GM13976 (cell line): ENCODE measurements around the gene SLC6A13.
"Not testable (repeated sequence)": the region's sequence is repeated elsewhere in the genome, so short reads cannot be mapped to it uniquely, and the experiment has no call there.

Experiments
- DNase-seq: peaks from one replicate; pipeline ENCODE4 v3.0.0; 2012; ENCODE audit warnings: low spot score
- in situ Hi-C: fragments of 300-500 bp; cut with MboI; formaldehyde crosslinking; loops from one replicate; pipeline ENCODE4 v1.12.0; 2022; ENCODE audit warnings: low sequenced_read_pairs, mixed read lengths, inconsistent platforms; ENCODE audit not compliant: unreplicated experiment
- TF ChIP-seq, protein P1 (sequence below): IDR thresholded peaks from 2 replicates; pipeline ENCODE4 v1.5.1; 2012; ENCODE audit warnings: borderline replicate concordance, mild to moderate bottlenecking; ENCODE audit not compliant: insufficient read depth; ENCODE audit errors: extremely low read depth, missing control alignments, control extremely low read depth

Gene SLC6A13

DNA sequence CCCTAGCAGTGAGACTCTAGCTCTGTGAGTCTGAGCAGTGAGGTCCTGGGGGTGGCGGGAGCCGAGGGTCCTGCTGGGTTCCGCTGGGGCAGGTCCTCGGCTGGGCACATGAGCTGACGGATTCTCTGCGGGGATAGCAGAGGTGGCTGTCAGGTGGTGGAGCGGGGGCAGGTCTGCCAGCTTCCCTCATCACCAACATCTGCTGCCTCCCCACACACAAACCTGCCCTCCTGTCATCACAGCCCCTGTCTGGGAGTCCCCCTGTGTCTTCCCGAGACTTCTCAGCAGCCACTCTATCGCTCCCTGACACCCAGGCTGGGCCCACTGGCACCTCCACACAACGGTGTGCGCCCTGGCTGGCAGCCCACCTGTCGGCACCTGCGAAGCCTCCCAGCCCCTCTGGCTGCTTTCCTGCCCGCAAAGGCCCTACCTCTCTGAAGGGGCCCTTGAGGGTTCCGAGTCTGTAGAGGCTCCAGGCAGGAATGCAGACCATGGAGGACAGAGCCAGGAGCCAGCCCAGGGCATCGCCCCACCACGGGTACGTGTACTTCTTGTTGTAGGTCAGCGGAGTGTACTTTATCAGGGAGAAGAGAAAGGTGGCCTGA, 41.6 kb downstream of the SLC6A13 start:
- in situ Hi-C loops = no loop called here
- DNase-seq = no peak
- TF ChIP-seq, protein P1, sequence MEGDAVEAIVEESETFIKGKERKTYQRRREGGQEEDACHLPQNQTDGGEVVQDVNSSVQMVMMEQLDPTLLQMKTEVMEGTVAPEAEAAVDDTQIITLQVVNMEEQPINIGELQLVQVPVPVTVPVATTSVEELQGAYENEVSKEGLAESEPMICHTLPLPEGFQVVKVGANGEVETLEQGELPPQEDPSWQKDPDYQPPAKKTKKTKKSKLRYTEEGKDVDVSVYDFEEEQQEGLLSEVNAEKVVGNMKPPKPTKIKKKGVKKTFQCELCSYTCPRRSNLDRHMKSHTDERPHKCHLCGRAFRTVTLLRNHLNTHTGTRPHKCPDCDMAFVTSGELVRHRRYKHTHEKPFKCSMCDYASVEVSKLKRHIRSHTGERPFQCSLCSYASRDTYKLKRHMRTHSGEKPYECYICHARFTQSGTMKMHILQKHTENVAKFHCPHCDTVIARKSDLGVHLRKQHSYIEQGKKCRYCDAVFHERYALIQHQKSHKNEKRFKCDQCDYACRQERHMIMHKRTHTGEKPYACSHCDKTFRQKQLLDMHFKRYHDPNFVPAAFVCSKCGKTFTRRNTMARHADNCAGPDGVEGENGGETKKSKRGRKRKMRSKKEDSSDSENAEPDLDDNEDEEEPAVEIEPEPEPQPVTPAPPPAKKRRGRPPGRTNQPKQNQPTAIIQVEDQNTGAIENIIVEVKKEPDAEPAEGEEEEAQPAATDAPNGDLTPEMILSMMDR = no peak

DNA sequence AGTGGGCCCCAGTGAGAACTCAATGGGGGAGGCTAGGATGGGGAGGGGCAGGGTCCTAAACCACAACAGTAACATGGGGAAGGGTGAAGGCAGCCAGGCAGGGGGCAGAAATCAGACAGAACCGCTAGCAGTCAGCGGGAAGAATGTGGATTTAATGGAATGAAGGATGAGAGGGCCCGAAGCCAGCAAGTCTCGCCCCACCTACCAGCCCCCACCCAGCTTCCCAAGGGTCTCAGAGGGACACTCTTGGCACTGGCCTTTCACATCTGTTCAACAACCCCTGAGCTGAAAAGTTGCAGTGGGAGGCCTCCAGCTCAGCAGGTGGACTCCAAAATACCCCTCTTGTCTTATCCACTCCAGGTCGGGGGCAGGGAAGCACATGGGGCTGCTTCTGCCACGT, 42.1 kb downstream of the SLC6A13 start:
- in situ Hi-C loops = no loop called here
- no peak for DNase-seq
- TF ChIP-seq, protein P1 = no peak

DNA sequence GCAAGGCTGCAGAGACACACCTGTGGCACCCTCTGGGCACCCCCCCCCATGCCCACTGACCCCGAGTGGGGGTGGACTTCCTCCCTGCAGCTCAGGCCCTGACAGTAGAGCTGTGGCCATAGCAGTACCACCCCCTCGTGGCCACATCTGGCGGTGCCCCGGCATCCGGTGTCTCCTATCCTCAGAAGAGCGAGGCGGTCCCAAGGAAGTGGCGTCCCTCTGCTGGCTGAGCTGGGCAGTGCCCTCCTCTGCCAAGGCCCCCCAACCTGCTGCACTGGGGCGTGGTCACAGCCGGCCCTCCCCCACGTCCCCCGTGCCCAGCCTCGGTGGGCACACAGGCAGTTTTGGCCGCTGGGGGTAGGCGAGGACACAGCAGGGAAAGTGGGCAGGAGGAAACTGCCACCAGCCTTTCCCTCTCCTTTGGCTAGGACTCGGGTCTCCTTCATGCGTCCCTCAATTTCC, 42.7 kb downstream of the SLC6A13 start:
- TF ChIP-seq, protein P1 = peak; percentile 61
- in situ Hi-C loops = no loop called here
- peak; percentile 84 for DNase-seq

DNA sequence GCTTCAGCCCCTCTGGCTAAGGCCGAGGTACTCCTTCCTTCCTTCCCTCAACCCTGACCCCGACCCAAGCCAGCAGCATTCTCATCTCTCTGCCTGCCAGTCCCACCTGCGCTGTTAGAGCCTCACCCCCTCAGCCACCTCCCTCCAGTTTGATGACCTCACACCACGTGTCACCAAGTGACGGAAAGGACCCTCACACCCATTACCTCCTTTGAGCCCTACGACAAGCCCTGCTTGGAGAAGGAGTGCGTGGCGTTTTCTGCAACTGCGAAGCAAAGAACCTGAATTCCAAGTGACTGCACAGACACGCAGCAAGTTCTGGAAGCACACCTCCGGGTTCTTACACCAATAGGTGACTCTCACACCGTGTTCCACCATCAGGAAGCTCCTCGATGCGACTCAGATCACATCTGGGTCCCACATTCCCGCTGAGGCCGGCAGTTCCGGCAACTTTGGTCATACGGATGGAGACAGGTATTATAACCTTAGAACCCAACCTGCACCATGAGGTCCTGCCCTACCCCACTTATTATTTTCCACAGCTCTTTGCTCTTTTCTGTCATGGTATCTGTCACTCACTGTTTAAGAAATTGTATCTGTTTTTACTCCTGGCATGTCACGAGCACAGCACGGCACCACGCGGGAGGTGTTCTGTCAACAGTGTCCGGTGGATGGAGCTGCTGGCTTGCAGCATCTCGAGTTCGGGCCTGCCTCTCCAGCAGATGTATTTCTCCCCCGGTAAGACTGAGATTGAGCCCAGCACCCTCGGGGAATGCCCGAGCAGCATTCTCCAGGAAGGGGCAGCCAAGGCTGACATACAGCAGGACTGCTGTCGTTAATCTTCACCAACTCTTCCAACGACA, 43.7 kb downstream of the SLC6A13 start:
- DNase-seq = no peak
- in situ Hi-C loops = no loop called here

DNA sequence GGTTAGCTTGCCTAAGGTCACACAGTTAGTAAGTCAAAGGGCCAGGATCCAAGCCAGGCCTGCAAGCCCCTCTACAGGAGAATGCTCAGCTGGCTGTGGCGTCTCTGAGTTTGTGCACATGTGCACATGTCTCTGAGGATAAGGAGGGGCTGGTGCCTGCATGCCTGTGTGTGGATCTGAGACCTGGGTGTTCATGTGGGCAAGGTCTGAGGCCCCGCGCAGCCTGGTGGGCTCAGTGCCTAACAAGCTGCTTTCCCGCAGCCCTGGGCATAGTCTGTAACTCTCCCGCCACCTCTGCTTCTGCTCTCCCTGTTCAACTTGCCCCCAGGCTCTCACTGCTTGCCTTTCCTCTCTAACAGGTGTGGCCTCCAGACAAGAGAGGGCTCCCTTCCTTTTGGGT, 44.4 kb downstream of the SLC6A13 start:
- in situ Hi-C loops = no loop called here
- DNase-seq = no peak
- TF ChIP-seq, protein P1 = no peak

More for the DNA sequence above, 43.7 kb downstream of the SLC6A13 start:
- TF ChIP-seq, protein P1 = no peak

DNA sequence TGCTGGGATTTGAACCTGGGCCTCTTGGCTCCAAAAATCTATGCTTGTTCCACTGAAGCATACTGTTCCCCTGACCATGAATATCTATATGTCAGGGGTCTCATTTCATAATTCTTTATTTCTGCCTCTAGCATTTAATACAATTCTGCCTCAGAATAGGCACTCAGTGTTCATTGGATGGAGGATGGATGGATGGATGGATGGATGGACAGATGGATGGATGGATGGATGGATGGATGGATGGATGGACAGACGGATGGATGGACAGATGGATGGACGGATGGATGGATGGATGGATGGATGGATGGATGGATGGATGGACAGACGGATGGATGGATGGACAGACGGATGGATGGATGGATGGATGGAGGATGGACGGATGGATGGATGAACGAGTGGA, 45.6 kb downstream of the SLC6A13 start:
- in situ Hi-C loops, DNase-seq: not testable (repeated sequence)

DNA sequence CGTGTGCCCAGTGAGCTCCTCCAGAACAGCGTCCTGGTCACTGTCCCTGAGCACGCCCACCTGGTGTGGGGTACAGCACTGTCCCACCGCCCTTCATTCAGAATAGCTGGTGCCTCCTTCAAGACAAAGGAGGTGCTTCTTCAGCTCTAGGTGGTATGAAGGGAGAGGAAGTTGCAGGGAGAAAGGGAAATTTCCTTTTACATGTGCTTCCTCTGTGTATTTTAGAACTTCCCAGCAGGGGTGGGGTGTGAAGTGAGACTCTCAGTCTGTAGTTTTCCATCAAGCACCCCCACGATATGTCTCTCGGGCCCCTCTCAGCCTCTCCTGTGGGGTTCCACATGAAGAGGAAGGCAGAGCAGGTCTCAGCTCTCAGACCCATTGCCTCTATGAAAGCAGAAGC, 47.5 kb downstream of the SLC6A13 start:
- DNase-seq = no peak
- TF ChIP-seq, protein P1 = no peak
- in situ Hi-C loops = no loop called here
